Measurements from ENCODE around the gene F8.
"Not testable (repeated sequence)": the region's sequence is repeated elsewhere in the genome, so short reads cannot be mapped to it uniquely, and the experiment has no call there.

F8 gene

DNA sequence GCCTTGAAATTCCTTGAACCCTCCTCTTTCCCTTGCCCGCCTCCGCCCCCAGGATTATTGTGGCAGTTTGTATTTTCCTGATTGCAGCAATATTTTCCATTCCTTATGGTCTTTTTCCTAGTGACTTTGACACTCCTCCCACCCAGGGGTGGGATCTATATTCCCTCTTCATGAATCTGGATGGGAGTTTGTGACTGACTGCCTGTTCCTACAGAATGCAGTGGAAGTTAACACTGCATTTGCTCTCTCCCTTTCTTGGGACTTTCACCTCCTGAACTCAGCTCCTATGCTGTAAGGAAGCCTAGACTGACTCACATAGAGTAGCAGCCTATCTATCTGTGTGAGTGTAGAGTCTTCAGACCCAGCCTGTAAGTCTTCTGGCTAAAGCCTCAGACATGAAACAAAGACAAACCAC, 6.4 kb upstream of the F8 start:
- DNase-seq: no peak

DNA sequence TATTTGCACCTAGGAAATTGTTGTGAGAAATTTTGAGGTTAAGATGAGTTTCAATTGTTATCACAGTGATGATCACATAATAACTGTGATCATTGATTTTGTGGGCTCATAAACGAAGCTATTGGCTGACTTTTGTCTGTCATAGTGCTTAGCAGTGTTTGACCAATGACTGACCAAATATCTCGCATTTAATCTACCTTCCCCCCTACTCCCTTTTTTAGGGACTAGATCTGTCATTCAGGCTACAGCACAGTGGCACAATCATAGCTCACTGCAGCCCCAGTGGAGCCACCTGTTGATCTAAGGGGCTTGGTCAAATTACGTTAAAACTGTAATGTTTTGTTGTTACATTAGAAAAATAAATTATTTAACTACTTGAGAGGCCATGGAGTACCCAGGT, 5.6 kb upstream of the F8 start:
- peak; percentile 10 for DNase-seq

DNA sequence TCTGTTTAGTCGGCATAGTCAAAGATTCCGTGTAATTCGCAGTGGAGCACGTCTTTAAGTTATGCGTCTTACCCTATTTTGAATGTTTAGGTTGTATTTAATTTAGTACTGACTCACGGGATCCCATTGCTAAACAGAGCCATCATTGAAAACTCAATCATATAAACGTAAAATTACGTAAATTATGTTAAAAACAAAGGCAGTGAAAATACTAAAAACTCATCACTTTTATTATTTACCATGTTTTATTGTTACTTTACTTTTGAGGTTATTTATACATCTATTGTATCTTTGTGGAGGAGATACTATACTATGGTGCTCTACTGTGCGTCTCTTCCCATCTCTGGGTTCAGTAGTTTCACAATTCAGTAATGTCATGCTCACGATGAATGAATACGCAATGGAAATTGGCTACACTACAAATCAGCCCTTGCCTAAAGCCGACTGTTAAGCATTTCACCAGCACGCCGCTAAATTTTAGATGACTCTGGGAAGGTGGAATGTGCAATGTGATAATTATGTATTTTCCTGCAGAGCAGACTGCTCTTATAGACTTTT, 5.1 kb upstream of the F8 start:
- DNase-seq: peak; percentile 31

DNA sequence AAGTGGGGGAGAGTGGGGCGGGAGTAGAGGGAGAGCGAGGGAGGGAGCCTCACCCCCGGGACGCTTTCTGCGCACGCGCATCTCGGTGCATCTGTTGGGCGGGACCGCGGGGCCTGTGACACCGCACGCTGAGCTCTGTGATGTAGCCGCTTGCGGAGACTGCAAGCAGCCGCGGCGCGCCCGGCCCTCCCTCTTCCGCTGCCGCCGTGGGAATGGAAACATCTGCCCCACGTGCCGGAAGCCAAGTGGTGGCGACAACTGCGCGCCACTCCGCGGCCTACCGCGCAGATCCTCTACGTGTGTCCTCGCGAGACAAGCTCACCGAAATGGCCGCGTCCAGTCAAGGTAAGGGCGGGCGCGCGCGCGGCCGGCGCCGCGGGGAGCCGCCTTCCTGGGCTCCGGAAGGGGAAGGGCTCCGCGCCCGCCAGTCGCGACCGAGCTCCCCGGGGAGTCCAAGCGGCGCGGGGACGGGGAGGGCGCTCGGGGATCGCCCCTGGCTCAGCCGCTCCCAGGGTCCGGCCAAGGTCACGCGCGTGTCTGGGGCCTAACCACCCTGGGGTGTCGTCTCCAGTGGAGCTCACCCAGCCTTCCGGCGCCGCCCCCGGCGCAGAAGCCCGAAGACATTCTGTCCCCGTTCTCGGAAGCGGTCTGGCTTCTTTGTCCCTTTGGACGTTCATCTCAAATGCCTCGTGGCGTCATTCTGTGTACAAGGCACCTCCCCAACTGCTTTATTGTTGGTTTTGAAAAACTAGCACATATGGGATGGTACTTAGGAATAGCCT, 4.4 kb upstream of the F8 start, which contains the start of gene FUNDC2:
TSS of gene FUNDC2 (plus strand) at position 118 of the 782 bp plus-strand sequence. CDS start at position 213, 95 bp downstream.
- peak; percentile 97 for DNase-seq

DNA sequence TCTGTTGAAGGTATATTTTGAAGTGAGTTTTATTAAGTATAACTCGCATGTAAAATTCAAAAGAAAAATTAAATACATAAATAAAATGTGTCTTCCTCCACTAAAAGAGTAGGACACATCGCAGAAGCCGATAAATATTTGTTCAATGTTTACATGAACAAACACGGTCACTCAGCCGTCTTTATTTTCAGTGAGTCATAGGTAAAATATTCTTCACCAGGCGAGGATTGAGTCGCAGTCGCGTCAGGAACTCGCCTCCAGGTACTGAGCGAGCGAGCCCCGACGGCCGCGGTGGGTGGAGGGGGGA, 3.9 kb upstream of the F8 start:
- DNase-seq: no peak

DNA sequence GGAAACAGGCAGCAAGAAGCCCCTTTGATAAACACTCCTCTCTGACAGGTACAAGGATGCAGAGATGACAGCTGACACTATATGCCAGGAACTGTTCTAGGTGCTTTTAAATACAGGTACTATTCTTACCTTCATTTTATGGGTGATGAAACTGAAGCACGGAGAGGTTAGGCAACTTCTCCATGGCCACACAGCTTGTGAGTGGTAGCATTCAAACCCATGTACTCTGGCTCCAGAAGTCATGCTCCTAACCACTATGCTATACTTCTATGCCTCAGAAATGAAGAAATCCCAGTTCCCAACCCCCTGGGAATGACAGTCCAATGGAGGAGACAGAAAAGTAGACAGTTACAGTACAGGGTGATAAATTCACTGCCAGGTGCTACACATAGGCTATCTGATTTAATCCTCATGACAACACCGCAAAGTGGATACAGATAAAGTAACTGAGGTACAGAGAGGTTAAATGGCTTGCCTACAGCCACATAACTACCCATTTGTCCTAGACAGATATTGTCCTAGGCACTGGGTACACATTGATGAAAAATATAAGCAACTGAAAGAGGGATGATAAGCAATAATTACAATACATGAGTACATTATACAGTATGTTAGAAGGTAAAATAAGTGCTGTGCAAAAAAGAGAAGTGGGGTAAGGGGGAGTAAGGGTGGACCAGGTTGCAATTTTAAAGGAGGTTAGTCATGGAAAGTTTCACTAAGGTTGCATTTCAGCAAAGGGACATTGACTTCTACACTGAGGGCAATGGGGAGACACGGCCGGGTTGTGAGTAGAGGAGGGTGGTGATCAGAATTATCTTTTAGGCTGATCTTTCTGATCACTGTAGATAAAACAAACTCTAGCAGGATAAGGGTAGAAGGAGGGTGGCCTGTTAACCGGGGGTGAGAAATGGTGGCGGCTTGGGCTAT, 1.6 kb upstream of the F8 start:
- no peak for DNase-seq

DNA sequence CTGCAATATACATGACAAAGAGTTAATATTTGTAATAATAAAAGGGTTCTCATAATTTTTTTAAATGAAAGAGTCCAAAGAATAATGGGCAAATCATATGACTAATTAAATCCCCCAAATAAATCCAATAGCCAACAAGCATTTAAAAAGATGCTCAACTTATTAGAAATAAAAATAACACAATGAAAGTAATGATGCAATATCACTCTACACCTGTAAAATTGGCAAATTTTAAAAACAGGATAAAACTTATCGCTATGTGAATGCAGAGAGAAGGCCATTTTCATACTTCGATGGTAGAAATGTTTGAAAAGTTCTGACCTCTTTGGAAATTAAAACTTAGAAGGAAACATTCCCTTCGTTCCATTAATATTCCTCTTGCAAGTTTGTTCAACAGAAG, 1.9 kb downstream of the F8 start:
- DNase-seq: no peak

DNA sequence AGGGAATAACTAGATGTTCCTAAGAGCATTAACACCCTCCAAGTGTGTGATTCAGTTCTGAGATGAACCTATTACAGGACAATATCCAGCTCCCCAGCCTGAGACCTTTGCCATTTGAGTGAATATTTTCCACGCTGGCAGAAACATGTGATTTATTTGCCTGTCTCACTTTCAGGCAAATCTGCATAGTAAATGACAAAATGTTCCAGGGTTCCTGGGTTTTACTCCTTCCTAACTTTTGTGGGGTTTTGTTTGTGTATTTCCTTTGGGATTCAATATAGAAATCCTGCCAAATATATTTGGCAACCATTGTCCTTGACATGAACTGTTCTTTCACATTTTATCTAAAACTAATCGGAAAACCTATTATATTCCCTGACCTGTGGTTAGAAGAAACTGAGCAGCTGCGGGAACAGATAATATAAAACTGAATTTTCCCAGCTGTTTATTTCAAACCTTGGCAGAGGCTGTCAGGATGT, 12.5 kb downstream of the F8 start:
- no peak for DNase-seq

DNA sequence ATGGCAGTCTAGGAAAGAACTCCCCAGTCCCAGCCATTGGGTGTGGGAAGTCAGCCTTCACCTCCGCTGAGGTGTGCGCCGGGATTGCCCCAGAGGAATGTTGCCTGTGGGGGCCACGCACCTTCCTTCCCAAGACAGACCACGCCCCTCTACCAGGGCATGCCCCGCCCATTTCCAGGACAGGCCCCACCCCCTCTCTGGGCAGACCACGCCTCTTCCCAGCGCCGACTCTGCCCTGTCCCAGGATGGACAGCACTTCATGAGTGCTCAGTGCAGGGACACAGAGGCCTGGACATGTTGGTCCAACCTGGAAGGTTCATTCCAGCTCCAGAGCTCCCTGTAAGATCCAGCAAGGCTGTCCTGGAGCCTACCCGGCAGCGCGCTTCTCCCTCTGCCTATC, 13.9 kb downstream of the F8 start:
- not testable (repeated sequence) for DNase-seq

DNA sequence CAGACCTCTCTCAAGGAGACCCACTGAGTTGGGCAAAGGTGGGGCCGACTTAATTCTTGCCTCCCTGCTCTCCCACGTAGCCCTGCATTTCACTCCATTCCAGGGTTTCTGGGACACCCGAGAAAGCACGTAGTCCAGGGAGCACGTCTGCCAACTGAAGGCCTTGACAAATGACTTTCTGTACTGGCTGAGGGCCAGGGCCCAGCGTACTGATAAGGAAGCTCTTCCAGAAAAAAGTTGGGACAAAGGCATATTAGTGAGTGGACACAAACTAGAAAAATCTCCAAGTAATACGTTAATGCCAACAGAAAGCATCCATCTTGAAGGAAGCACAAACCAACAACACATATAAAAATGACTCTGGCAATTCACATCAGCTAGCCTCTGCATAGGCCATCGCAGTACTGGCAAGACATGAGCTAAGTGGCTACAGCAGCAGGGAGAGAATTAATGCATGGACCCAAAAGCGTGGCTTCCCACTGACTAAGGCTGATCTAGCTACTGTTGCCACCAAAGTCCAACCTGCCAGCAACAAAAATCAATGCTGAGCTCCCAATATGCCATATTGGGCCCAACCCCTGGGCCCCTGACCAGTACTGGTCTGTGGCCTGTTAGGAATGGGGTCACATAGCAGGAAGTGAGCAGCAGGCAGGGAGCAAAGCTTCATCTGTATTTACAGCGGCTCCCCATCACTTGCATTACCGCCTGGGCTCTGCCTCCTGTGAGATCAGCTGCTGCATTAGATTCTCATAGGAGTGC, 15.4 kb downstream of the F8 start:
- DNase-seq: not testable (repeated sequence)

DNA sequence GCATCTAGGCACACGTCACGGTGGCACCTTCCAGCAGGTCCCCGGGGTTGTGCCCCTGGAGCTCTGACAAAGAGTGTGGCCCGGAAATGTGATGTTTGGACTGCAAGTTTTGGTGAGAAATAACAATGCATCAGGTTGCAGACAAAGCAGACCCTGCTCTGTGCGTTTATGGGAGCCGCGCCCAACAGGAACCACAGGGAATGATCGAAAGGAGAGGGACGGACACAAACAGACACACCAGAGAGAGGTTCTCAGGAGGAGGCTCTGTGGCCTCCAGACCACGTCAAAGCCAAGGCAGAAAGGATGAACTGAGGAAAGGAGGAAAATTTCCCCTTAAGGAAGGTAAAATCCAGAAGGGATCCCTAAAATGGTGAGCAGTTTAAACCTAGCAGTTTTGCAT, 16.1 kb downstream of the F8 start:
- DNase-seq: not testable (repeated sequence)

DNA sequence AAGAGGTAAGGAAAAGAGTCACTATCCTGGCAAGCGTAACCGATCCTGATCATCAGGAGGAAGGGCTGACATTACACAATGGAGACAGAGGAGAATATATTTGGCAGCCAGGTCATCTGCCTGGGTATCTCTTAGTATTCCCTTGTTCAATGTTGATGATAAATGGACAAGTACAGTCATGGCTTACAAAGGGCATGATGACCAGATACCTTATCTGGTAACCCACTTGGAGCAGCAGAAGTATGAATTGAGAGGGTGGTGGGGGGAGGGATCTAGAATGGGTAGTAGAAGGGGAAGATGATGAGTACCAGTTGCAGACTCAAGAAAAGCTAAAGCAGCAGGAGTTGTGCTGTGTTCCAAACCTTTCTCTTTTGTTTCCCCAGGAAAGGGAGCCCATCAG, 17.3 kb downstream of the F8 start:
- DNase-seq: no peak

DNA sequence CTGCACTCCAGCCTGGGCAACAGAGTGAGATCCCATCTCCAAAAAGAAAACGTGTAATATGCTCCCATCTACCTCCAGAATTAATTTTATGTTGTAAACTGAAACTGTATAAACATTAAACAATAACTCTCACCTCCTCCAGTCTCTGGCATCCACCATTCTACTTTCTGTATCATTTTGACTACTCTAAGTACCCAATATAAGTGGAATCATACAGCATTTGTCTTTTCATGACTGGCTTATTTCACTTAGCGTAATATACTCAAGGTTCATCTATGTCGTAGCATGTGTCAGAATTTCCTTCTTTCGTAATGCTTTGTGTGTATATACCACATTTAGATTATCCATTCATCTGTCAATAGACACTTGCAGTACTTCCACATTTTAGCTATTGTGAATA, 20.6 kb downstream of the F8 start:
- DNase-seq: no peak

DNA sequence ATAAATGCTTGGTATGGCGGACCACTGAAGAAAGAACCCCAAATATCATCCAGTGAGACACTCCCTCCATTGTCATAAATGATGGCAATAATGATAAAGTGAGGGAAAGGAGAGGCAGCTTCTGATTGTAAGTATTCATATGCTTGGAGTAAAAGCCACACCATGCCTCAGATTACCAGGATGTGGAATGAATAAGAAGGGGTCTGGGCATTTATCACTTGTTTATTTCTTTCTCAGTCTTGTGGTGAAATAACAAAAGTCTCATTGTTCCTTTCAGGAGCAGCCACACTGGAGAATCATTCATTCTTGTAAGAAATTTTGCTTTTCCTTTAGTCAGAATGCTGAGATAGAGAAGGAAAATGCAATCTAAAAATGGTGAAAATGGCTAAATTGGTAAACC, 21.7 kb downstream of the F8 start:
- DNase-seq: no peak

DNA sequence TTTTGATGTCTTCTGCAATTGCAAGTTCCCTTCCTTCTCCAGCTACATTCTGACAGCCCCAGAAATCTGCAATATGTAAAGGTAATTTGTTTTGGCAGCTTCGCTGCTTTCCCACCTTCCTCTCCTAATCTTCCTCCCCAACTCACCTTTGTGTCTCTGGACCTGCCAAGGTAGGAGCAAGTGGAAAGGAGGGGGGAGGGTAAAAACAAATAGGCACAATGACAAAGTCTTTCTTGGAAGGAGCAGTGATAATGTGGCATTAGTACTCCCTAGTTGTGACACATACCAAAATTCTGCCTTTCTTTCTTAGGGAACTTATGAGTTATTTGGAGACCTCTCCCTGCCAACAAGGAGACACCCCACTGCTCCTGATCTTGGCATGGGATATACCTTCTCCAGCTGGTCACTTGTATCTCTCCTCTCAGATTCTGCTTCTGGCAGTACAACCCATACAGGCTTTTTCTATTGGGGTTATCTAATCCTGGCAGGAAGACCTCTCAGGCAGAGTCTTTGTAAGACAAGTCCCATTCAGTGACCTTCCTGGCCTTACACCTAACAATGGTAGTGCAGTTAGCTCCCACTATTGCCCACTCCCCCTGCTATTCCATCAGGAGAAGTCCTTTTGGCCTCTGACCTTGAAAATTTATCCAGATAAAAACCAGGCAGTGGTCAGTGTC, 24.2 kb downstream of the F8 start:
- no peak for DNase-seq

DNA sequence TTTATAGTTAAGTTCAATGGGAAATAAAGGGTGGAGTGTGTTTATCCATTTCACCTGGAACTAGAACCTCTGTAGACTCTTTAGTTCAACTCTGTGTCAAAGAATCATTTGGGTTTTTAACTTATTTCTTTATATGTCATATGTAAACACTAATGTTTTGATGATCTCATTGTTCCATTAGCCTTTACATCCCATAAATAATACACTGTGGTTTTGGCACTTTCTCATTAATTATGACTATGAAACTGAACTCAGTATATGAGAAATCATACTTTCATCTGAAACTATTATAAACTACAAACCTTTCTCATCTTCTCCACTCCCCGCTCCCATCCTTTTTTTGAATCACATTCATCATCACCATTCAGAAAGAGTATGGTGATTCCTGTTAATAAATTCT, 31.0 kb downstream of the F8 start:
- no peak for DNase-seq

DNA sequence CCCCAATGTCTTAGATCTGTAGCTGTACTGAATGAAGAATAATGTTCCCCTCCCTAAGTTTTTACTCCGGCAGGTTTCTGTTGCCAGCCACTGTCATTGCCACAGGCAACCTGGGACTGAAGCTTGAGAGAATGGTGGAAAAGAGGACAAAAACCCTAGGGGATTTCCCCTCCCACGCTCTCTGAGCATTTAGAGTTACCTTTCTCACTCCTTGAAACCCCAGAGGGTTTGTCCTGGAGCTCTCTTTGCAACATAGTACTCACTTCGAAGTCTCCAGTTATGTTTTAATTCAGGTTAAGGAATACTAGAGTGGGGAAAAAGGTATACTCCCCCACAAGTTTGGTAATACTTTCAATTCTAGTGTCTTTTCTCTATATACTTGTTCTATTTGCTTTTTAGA, 31.5 kb downstream of the F8 start:
- no peak for DNase-seq

DNA sequence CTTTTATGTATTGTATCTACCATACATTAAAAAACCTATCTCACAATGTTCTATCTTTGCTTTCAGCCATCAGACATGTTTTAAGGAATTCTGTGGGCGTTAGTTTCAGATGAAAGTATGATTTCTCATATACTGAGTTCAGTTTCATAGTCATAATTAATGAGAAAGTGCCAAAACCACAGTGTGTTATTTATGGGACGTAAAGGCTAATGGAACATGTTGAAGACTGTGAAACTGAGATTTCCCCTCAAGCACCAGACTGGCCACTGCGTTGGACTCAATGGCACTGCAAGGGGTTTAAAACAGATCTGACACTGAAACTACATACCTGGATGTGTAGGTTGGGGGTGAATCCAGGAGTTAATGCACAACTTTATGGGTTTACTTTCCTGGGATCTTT, 32.0 kb downstream of the F8 start:
- no peak for DNase-seq

DNA sequence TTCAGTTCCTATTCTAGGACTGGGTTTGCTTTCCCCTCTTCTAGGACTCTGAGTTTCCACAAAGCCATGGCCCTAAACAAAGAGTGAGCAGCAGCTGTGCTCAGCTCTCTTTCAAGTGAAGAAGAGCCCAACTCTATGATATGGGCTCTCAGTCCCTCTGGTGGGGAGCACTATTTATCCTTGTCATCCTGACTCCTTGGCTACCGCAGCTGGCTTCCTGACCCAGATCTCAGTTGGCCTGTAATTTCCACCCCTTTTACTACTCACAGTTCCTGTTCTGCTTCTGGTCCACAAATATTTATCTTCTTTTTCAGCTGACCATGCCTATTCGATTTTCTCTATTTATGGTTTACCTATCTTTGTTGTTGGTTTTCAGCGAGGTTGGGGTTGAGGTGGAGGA, 33.8 kb downstream of the F8 start:
- no peak for DNase-seq

DNA sequence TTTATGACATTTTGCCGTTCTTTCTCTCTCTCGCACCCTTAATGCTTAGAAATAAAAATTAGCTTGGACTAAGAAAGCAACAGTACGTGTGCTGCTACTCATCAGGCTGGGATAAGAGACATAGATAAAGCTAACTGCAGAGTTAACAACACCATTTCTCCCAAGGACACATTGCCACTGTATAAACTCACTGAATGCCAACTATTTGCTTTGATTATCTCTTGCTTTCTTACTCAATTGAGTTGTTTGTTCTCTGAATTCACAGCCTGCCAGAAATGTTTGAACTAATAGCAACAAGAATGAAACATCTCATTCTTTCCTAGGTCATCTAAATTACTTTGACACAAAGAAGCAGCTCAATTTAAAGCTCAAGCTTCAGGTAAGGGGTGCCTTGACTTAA, 34.6 kb downstream of the F8 start:
- DNase-seq: no peak

DNA sequence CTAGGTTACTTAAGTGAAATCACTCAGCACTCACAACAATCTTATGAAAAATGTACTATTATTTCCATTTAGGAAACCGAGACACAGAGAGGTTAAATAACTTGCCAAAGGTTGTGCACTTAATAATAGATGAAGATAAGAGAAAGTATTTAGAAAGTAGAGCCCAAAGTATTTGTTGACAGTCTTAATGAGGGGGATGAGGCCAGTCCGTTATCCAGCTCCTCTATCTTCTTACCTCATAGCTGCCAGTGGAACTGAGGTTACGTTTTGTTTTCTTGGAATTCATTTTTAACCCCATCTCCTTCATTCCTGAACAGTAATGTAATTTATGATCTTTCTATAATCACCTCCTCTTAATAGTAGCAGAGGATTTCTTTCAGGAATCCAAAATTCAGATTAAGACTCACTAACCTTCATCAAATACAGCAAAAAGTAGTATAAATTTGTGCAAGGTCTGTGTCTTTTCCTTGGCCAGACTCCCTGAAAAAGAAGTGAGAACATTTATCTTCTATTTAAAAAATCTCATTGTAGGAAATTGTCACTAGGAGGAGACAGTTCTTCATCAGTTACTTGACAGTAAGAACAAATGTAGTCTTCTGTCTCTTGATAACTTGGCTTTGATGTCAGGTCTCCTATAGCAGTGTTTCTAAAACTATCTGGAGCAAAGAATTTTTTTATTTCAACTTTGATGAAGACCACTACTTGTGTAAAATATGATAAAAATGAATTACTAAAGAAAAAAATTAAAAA, 35.5 kb downstream of the F8 start:
- no peak for DNase-seq

DNA sequence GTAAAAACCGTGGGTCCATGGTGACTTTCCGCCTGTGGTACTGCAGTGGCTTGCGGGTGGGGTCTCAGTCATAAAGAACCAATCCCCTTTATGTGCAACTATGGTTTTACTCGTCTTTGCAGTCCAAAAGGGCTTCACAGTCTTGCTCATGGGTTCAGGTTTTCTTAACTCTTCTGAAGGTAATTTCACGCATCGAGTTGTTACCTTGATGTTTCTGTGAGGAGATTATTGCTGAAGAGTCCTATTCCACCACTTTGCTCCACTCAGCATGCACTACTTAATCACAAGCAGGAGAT, 41.5 kb downstream of the F8 start:
- no peak for DNase-seq
